ENCODE results near the gene CTAGE9.
"Not testable (repeated sequence)": the region's sequence is repeated elsewhere in the genome, so short reads cannot be mapped to it uniquely, and the experiment has no call there.

Gene CTAGE9

GRCh38 chr6:131727868-131728267, 17.1 kb upstream of the CTAGE9 start:
- FAIRE-seq = no peak

- no peak for FAIRE-seq
Observed at GRCh38 chr6:131727467-131727866, 16.6 kb upstream of the CTAGE9 start.

DNA sequence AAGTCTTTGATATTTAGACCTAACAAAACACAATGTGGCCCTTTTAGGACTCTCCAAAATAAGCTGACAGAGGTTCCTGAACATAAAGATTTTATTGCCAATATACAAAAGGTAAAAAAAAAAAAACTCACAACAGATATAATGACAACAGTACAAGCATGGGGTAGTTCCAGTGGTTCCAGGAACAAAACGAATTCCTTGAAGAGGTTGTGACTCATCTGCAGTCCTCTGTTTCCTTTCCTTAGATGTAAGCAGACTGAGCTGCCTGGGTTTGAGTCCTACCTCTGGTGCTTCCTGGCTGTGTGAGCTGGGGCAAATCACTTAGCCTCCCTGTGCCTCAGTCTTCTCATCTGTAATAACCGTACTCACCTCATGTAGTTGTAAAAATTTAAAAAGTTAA, 13.3 kb upstream of the CTAGE9 start:
- FAIRE-seq = no peak

DNA sequence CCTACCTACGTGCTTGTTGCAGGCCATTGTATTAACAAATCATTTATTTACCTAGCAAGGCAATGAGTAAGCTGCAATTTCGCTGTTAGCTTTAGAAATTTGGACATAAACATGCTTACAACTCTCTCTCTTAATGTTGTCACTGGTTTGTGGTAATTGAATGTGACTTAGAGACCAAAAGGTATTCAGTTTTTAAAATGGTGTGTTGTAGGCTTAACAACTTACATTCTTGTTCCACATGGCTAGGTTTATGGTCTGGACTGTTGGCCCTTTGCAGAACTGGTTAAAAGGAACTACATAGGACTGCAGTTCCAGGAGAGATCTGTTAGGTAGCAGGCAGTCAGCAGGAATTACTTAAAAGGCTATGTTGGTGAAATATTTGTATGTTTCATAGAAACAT, 10.3 kb upstream of the CTAGE9 start:
- FAIRE-seq = no peak

DNA sequence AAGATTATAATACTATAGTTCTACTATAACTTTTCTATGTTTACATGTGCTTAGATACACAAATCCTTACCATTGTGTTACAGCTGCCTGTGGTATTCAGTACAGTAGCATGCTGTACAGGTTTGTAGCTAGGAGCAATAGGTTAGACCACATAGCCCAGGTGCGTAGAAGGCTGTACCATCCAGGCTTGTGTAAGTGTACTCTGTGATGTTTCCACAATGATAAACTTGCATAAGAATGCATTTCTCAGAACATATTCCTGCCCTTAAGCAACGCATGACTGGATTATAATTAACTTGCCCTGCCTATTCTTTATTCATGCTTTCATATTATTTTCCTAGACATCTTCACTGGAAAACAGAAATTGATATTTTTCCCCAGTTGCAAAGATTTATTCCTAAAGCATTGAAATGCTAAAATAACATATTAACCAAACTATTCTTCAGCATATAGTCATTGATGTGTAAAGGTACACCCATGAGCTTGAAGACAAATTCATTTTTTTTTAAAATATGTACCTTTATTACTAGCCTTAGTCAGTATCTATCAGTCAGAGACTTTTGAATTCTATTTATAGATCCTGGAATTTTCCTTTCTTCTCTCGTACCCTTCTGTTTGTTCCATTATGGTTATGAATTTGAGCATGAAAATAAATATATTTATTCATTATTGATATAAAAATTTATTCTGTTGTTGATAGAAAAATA, 7.2 kb upstream of the CTAGE9 start:
- FAIRE-seq = no peak

GRCh38 chr6:131715567-131715966, 4.8 kb upstream of the CTAGE9 start:
- FAIRE-seq = not testable (repeated sequence)

DNA sequence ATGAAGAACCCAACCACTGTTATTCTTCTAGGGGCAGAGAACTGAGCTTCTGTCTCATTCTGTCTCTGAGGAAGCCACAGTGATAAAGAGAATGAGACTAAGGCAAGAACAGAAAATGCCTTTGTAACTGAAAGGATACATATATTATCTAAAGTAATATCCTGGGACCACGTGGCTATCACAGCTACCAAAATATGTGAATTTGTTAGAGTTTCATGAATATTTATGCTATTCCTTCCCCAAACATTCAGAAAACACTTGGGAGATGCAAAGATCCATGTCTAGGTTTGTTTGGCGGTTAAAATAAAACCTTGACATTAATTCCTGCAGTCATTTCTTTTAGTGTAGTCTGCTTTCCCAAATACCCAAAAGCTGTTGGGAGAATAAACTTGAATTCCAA, 6.9 kb downstream of the CTAGE9 start:
- FAIRE-seq = not testable (repeated sequence)

- not testable (repeated sequence) for FAIRE-seq
Observed at GRCh38 chr6:131700851-131701250, 10.0 kb downstream of the CTAGE9 start.

GRCh38 chr6:131696956-131697355, 13.9 kb downstream of the CTAGE9 start:
- no peak for FAIRE-seq

DNA sequence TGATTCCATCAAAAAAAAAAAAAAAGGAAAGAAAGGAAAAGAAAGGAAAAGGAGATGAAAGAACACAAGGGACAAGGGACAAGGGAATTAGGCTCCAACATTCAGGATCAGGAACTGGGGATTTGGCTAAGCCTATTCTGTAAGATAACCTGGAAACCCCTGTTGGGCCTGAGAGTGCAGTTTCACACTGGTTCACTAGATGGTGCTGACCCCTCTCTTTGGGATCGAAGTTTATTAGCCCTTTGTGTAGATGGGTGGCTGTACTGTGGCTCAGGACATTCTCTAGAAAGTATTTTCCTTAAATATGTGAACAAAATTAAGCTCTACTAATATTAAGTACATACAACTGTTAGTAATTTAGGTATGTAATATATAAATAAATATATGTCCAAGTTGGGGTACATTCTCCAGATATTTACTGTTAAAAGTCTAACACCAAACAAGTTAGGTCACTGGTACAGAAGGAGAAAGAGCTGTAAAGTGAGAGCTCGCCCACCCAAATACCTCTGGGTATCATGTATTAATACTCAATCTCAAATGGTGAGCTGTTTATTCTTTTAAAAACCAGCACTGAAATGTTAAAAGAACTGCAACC, 15.9 kb downstream of the CTAGE9 start:
- no peak for FAIRE-seq

GRCh38 chr6:131693384-131693783, 17.4 kb downstream of the CTAGE9 start:
- no peak for FAIRE-seq

DNA sequence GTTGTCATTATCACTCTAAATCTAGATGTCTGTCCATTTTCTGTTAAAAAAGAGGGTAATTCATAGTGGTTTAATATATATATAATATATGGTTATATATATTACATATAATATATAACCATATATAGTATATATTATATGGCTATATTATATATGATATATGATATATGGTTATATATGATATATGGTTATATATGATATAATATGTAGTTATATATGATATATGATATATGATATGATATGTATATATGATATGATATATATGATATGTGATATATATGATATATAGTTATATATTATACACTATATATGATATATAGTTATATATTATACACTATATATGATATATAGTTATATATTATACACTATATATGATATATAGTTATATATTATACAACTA, 18.2 kb downstream of the CTAGE9 start:
- peak; percentile 96 for FAIRE-seq

GRCh38 chr6:131692031-131692430, 18.8 kb downstream of the CTAGE9 start:
- no peak for FAIRE-seq

GRCh38 chr6:131688286-131688685, 22.5 kb downstream of the CTAGE9 start:
- FAIRE-seq = no peak

DNA sequence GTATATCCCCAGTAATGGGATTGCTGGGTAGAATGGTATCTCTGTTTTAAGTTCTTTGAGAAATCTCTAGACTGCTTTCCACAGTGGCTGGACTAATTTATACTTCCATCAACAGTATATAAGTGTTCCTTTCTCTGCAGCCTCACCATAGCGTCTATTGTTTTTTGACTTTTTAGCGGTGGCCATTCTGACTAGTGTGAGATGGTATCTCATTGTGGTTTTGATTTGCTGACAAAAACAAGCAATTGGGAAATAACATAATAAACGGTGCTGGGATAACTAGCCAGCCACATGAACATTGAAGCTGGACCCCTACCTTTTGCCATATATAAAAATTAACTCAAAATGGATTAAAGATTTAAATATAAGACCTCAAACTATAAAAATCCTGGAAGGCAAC, 23.8 kb downstream of the CTAGE9 start:
- no peak for FAIRE-seq

GRCh38 chr6:131685266-131685780, 25.5 kb downstream of the CTAGE9 start:
- no peak for FAIRE-seq

GRCh38 chr6:131683479-131683878, 27.3 kb downstream of the CTAGE9 start:
- FAIRE-seq = no peak

DNA sequence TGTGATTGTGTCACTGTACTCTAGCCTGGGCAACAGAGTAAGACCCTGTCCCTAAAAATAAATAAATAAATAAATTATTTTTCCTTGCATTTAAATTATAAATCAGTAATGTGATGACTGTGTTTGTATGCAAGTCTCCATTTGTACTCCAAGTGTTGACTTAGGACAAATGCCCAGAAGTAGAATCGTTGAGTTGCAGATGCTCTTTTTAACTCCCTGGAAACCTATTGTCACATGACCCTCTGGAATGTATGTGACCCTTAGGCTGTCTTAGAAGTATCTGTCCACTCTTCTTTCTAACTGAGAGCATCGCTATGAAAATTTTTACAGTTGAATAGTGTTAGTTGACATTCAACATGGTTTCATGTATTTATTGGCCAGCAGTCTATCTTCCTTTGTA, 28.4 kb downstream of the CTAGE9 start:
- FAIRE-seq = no peak

DNA sequence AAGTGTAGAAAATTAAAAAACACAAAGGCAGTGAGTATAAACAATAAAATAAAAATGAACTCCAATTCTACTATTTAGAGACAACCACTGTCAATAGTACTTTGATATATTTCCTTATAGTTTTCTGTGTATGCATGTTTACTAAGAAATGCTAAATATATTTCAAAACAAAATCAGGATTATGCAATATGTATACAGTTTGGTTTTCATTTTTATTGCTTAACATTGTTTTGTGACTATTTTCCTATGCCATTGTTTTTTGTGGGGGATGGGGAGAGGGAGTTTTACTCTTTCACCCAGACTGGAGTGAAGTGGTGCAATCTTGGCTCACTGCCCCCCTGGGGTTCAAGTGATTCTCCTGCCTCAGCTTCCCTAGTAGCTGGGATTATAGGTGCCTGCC, 29.2 kb downstream of the CTAGE9 start:
- FAIRE-seq = no peak

GRCh38 chr6:131680868-131681267, 29.9 kb downstream of the CTAGE9 start:
- no peak for FAIRE-seq

GRCh38 chr6:131678442-131678841, 32.4 kb downstream of the CTAGE9 start:
- no peak for FAIRE-seq

DNA sequence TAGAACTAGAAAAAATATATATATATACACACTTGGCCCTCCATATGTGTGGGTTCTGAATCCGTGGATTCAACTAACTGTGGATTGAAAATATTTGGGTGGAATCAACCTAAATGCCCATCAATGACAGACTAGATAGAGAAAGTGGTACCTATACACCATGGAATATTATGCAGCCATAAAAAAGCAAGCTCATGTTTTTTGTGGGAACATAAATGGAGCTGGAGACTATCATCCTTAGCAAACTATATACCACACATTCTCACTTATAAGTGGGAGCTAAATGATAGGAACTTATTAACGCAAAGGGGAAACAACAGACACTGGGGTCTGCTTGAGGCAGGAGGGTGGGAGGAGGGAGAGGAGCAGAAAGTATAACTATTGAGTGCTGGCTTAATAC, 37.6 kb downstream of the CTAGE9 start:
- FAIRE-seq = no peak

GRCh38 chr6:131669891-131670290, 40.9 kb downstream of the CTAGE9 start:
- no peak for FAIRE-seq

DNA sequence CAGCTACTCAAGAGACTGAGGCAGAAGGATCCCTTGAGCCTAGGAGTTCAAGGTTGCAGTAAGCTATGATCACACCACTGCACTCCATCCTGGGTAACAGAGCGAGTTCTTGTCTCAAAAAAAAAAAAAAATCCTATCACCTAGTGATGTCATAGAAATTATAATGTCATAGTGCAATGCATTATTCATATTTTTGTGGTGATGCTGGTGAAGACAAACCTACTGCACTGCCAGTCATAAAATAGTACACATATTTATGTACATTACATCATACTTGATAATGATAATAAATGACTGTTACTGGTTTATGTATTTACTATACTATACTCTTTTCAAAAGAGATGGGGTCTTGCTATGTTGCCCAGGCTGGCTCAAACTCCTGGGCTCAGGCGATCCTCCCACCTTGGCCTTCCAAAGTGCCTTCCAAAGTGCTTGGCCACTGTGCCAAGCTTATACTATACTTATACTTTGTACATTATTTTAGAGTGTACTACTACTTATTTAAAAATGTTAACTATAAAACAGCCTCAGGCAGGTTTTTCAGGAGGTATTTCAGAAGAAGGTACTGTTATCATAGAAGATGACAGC, 47.1 kb downstream of the CTAGE9 start:
- no peak for FAIRE-seq
